Ramos (cell line): ENCODE results near the gene KRT38.
"Not testable (repeated sequence)": the region's sequence is repeated elsewhere in the genome, so short reads cannot be mapped to it uniquely, and the experiment has no call there.

ENCODE experiments used
- in situ Hi-C: fragments of 300-500 bp; cut with MboI; formaldehyde crosslinking; loops from one replicate; pipeline ENCODE4 v1.14.3; 2022; ENCODE audit warnings: low sequenced_read_pairs; ENCODE audit not compliant: unreplicated experiment

Gene KRT38

GRCh38 chr17:41396996-41397660 is 43.7 kb downstream of the KRT38 start, which contains the start of gene KRT31:
KRT31 (minus strand) TSS chr17:41397608; CDS start chr17:41397539, 69 bp downstream.
- in situ Hi-C loops = no loop called here

- in situ Hi-C loops = no loop called here
Observed at GRCh38 chr17:41396340-41396739, 44.4 kb downstream of the KRT38 start.

GRCh38 chr17:41395611-41396010 is 45.2 kb downstream of the KRT38 start:
- in situ Hi-C loops = no loop called here

GRCh38 chr17:41395044-41395443 is 45.7 kb downstream of the KRT38 start:
- in situ Hi-C loops = not testable (repeated sequence)

GRCh38 chr17:41394254-41394996 is 46.4 kb downstream of the KRT38 start:
- in situ Hi-C loops = no loop called here

- in situ Hi-C loops = no loop called here
Observed at GRCh38 chr17:41393826-41394225, 47.0 kb downstream of the KRT38 start.

- in situ Hi-C loops = no loop called here
Observed at GRCh38 chr17:41393294-41393693, 47.5 kb downstream of the KRT38 start.

GRCh38 chr17:41392278-41392677 is 48.5 kb downstream of the KRT38 start:
- in situ Hi-C loops = no loop called here

GRCh38 chr17:41391535-41391934 is 49.2 kb downstream of the KRT38 start:
- in situ Hi-C loops = no loop called here

- in situ Hi-C loops = no loop called here
Observed at GRCh38 chr17:41390411-41390938, 50.3 kb downstream of the KRT38 start.

GRCh38 chr17:41387670-41388069 is 53.1 kb downstream of the KRT38 start:
- in situ Hi-C loops = no loop called here

- in situ Hi-C loops = no loop called here
Observed at GRCh38 chr17:41386227-41386626, 54.6 kb downstream of the KRT38 start.
